Measurements from ENCODE around the gene BCL11B.

DNA sequence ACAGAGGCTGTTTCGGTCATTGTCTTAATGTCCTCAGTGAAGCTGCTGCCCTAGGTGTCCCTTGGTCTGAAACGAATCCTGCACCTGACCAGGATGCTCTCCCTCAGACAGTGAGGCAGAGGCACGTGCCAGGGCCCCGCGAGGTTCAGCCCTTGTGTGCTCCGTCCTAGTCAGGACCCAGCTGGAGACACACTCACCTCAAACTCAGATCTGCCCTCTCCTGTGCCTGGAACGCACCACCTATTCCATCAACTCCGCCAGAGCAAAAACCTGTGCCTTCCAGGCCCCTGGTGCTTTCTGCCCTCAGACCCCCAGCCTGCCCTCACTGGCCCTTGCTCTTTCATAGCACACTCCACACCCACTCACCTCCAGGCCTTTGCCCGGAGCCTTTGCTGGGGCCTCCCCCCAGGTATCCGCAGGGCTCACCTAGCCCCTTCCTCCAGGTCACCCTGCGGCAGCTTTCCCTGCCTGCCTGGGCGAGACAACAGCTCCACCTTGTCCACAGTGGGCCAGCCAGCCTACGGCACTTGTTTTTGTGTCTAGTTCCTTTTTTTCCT, 150.6 kb downstream of the BCL11B start:
- TF ChIP-seq BHLHE40 (IDR thresholded peaks at IDR 0.05; ENCODE audit: borderline replicate concordance) (no peak), SP1 (IDR thresholded peaks at IDR 0.05) (no peak), ZNF384 (IDR thresholded peaks at IDR 0.05) (no peak), NFRKB (IDR thresholded peaks at IDR 0.05) (no peak)

All from HEK293T (cell line).